DLD1 (cell line): ENCODE data around the gene CHRNG.

Experiments
- in situ Hi-C: cut with HindIII; loops from 2 replicates; pipeline ENCODE4 v1.10.0; 2017; ENCODE audit warnings: low sequenced_read_pairs

Gene CHRNG, protein sequence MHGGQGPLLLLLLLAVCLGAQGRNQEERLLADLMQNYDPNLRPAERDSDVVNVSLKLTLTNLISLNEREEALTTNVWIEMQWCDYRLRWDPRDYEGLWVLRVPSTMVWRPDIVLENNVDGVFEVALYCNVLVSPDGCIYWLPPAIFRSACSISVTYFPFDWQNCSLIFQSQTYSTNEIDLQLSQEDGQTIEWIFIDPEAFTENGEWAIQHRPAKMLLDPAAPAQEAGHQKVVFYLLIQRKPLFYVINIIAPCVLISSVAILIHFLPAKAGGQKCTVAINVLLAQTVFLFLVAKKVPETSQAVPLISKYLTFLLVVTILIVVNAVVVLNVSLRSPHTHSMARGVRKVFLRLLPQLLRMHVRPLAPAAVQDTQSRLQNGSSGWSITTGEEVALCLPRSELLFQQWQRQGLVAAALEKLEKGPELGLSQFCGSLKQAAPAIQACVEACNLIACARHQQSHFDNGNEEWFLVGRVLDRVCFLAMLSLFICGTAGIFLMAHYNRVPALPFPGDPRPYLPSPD

DNA sequence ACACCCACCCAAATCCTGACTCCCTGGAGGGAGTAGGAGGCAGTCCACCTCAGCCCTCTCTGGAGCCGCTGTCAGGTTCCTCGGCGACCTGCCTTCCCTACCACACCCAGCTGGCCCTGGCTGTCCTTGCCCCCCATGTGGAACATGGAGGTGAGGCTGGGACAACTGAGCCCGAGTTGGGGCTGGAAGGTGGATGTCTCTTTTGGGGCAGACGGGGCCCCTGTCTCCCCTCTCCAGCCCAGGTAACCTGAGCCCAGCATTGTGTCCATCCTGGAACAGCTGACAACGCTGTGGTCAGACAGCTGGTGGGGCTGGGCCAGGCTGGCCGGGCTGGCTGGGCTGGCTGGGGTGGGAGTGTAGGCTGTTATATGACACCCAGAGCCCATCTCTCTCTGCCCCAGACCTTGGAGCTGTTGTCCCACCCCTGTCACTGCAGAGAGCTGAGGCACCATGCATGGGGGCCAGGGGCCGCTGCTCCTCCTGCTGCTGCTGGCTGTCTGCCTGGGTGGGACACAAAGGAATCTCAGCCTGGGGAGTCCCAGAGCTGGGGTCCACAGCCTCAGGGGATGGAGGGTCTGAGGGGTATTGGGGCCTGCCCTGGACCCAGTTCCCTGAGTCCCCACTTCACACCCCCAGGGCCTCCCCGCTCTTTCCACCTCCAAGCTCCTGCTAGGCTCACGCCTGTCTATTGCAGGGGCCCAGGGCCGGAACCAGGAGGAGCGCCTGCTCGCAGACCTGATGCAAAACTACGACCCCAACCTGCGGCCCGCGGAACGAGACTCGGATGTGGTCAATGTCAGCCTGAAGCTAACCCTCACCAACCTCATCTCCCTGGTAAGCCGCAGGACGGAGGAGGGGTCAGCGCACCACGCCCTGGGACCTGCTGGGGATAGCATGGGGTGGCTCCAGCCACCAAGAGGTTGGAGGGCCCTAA, at the start of gene CHRNG:
CHRNG (plus strand) TSS at position 395 of the 934 bp plus-strand sequence; CDS start at position 451, 56 bp downstream.
- in situ Hi-C loops, result no loop called here

DNA sequence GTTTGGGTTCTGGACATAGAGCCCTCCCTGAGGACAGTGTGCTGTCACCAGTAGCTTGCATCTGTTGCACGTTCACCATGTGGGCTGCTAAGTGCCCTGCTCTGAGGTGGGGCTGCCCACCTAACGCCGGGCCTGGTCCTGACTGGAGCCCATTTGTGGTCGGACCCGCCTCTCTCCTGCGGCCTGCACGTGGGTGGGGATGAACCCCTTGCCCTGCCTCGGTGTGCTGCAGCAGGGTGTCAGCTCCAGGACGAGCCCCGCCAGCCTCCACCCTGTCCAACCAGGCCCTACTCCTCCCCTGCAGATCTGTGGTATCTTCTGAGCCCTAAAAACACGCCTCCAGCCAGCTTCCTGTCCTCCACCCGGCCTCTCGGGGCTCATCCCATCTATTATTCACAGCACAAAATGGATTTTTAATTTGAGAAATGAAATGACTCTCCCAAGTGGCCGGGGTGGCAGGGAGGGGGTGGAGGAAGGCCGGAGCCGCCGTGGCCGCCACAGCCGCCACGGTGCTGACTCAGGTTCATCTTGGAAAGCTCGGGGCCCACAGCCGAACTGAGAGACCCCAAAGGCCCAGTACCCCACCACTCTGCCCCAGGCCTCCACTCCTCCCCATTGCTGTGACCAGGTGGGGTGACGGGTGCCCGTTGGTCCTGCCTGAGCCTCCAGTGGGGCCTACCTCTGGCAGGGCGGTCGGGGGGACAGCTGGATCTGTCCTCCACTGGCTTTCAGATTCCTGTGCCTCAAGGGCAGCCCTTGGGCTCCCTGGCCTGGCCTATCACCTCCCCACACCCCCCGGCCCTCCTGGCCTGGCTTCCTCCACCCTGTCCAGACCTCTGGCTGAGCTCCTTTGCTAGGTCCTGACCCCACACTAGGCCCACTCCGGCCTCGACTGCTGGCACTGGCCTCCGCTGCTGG, 49.0 kb upstream of the CHRNG start:
- in situ Hi-C loops, result no loop called here

DNA sequence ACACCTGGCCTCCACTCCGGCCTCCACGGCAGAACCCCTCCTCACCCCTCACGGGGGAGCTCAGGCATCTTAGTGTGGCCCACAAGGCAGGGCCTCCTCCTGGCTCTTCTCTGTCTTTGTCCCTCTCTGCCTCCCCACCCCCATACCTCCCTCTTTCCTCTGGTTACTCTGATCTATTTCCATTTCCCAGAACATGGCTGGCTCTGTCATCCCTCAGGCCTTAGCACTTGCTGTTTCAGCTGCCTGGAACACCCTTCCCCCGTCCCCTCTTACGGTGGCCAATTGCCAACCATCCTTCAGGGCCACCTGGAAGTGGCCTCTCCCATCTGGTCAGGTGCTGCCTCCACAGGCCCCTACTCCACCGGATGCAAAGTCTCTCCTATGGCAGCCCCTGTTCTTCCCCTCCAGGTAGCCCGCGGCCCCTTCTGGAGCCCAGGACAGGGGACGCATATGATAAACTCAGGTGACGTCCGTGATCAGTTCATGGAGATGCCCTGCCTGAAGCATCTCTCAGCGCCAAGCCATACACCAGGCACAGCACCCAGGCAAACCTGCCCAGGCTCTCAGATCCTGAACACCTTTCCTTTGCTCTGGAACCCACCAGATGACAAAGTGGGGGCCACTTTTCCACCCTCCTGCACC, 48.2 kb upstream of the CHRNG start:
- in situ Hi-C loops, result no loop called here

DNA sequence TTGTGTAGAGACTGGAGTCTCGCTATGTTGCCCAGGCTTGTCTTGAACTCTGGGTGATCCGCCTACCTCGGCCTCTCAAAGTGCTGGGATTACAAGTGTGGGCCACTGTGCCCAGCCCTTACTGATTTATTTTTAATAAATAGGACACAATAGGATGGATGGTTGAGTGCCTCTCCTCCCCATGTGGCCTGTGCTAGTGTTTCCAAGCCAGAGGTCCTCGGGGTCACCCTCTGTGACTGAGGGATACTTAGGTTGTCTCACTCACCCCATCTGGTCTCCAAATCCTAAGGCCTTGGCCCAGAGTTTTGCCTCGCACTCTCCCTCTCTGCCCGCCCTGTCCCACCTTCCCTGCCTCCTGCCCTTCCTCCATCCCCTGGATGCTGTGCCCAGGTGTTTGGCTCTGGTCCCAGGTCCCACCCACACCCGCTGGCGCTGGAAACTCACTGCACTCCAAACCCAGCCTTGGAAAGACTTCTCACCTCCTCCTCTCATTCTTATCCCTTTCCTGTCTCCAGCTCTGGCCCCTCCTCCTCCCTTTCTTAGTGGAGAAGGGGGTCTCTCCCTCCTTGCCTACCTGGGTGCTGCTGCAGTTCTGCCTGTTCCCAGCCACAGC, 47.1 kb upstream of the CHRNG start:
- in situ Hi-C loops, result no loop called here

DNA sequence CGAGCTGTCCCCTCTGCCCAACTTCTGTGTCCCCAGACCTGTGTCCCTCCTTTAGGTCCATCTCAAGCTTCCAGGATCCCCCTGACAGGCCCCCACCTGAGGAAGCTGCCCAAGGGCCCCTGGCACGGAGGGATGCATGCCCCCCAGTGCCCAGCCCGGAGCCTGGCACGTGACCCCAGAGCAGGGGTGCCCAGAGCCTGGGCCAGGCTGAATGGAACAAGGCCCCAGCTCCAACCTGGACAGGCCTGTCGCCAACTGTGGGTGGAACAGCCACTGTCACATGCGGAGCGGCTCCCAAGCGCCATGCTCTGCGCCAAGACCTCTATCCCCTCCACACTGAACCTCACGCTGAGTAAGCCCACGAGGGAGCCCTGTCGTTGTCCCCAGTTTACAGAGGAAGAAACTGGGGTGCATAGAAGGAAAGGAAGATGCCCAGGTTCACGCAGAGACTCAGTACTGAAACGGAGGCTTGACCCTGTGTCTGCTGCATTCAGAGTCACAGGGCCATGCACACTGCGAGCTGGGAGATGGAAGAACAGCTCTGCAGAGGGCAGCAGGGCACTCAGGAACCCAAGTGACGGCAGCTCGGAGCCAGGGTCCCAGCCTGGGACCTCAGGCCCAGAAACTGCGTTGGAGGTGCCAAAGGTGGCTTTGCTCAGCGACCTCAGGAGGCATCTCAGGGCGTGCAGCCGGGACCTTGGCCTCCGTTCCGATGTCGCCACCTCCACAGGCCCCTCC, 46.4 kb upstream of the CHRNG start:
- in situ Hi-C loops, result no loop called here

DNA sequence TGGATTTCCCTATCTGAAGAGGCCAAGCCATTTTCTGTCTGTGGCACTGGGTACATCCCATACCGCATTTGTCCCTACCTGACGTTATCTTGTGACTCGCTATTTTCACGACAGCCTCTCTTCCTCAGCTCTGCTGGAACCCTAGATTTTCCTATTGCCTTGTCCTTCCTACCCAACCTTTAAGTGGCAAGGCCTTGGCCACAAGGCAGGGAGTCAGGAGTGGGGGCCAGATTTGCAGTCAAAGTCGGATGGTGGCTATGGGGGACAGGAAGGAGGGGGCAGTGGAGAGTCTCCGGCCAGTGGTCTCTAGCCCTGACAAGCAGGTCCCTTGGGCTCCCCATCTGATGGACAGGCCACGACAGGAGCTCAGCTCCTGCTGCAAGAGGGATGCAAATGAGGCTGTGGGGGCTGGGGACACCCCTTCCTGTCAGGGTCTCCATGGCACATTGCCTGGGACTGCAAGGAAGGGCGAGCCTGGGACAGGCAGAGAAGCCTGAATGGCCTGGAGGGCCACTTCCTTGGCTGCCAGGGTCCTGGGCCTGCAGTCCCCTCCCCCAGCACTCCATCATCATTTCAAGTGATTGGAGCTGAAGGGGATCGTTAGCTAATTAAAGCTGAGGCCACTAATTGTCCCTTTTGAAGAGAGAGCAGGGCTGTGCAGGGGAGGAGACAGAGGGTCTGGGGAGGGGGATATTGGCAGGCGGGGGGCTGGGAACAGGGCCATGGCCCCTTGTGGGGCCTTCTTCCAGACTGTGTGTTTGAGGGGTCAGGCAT, 45.6 kb upstream of the CHRNG start:
- in situ Hi-C loops, result no loop called here

DNA sequence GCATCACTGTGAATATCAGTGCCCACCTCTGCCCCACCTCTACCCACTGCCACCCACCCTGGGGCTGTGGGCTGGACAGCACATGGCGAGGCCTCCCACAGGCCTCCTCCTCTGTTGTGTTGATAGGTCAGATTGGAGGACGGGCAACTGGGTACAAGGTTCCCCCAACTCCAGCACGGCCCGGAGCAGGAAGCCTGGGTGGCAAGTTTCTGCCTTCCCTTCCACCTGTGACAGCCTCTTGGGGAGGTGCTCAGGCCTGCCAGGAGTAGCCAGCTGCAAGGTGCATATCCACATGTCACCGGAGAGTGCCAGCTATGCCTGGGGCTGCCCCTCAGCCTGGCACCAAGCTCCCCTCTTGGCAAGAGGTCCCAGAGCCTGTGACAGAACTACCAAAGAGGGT, 45.0 kb upstream of the CHRNG start:
- in situ Hi-C loops, result no loop called here

DNA sequence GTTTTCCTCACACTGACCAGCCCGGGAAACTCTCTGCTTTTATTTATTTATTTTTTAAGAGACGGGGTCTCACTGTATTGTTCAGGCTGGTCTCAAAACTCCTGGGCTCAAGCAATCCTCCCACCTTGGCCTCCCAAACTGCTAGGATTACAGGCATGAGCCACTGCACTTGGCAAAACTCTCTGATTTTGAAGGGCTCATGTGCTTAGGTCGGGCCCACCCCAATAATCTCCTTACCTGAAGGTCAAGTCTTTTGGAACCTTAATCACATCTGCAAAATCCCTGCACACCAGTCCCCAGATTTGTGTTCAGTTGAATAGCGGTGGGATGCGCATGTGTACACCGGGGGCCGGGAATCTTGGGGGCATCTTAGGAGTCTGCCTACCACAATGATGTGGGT, 44.2 kb upstream of the CHRNG start:
- in situ Hi-C loops, result no loop called here

DNA sequence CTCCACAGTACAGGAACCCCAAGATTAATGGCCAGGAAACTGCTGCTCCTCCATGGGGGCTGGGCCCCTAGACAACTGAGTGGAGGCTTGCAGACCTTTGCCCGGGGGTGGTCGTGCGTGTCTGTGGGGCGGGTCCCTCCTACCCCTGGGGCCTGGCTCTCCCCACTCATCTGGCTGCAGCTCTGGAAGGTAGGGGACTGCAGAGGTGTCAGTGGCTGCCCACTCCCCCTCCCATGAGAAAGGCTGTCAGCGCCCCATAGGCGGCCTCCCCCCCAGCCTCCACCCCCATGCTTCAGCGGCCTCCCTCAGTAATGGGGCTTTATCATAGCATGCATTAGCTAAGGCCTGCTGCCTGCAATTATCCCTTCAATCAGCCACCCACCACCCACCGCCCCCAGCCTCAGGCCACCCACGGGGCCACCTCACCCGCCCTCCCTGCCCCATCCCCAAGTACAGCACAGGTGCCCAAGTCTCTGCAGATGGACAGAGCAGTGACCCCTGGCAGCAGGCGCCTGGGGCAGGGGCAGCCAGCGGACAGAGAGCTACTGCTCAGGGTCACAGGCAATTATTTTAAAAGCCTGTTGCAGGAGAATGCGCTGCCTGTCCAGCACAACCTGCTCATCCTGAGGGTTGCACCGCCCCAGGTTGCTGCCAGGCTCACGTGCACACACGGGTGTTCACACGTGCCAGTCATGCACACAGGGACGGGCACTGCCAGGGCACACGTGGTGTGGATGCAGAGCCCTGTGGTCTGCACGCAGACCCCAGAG, 42.8 kb upstream of the CHRNG start:
- in situ Hi-C loops, result no loop called here

DNA sequence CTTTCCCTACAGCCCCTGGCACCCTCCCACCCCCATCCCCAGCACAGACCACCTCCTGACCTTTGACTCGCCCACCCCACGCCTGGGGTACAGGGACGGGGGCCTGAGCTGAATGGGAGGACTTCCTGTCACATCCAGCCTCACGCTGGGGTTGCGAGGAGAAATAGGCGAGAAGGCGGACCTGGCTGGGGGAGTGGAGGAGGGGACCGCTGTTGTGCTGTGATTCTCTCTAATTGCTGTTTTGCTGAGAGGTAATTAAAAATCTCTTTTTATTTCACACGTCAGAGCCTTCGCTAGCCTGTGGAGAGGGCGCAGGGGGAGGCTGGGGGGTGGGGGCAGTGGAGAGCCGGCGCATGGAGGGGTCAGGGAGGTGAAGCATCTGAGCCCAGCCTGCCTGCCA, 42.1 kb upstream of the CHRNG start:
- in situ Hi-C loops, result no loop called here

DNA sequence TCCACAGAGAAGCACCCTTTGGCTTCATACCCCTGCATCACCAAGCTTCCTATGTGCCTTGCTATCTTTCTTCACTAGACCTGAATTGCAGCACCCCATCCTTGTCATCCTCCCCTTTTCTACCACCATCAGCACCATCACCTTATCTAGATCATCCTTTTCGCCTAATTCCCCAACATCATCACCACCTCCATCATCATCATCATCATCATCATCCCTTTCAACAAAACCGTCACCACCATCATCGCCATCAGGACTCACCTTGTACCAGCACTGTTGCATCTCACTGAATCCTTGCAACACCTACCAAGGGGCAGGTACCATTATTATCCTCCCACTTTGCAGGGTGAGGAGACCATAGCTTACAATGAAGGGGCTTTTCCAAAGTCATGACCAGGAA, 41.0 kb upstream of the CHRNG start:
- in situ Hi-C loops, result no loop called here

DNA sequence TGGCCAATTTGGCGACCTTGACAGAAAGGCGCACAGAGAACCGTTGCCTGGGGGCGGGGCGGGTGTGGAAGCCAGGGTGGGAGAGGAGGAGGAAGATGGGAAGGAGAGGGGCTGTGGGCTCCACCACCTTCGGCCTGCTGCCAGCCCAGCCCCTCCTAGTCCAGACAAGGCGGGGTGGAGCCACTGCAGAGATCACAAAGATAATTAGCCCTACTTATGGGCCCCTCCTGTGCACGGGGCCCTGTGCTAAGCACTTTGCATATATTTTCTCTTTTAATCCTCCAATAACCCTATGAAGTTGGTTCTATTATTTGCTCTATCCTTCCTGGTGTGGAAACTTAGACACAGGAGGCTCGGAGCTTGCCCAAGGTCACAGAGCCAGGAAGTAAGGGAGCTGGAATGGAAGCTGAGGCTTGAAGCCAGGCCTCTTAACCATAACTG, 38.1 kb upstream of the CHRNG start:
- in situ Hi-C loops, result no loop called here

DNA sequence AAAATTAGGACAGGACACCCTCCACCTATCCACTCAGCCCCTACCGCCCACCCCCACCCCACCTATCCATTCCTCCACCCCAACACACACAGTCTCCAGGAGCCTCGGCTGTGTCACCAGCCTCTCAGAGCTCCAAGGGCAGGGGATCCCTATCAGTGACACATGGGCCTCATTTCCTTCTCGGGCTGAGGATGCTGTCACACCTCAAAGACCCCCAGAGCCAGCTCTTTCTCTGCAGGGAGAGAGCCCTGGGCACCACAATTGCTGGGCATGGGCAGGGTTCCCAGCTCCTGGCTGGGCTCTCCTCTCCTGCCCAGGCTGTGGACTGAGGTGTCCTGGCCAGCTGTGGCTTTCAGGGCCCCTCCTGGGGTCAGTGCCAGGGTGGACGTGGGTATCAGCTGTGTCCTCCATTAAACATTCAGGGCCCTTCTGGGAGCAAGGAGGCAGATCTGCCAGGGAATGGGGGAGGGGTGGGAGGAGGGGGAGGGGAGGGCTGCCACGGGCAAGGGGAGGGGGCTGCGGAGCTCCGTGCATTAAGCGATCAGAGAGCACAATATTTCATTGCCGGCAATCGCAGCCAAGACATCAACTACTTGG, 37.6 kb upstream of the CHRNG start:
- in situ Hi-C loops, result no loop called here

DNA sequence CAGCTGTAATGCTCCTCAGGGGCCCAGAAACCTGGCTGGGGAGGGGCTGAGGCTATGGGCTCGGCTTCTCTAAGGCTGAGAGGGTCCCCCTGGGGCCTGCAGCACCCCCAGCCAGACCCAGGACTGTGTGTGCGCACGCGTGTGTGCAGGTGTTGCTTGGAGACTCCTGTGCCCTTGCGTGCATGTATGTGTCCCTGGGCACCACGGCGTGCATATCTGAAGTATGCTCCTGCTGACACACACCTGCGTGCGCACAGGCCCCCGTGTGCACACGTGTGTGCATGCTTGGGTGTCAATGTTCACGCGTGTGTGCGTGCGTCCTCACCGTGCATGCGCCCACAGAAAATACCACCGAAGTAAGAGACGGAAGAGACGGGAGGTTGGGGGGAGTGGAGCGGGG, 37.0 kb upstream of the CHRNG start:
- in situ Hi-C loops, result no loop called here

DNA sequence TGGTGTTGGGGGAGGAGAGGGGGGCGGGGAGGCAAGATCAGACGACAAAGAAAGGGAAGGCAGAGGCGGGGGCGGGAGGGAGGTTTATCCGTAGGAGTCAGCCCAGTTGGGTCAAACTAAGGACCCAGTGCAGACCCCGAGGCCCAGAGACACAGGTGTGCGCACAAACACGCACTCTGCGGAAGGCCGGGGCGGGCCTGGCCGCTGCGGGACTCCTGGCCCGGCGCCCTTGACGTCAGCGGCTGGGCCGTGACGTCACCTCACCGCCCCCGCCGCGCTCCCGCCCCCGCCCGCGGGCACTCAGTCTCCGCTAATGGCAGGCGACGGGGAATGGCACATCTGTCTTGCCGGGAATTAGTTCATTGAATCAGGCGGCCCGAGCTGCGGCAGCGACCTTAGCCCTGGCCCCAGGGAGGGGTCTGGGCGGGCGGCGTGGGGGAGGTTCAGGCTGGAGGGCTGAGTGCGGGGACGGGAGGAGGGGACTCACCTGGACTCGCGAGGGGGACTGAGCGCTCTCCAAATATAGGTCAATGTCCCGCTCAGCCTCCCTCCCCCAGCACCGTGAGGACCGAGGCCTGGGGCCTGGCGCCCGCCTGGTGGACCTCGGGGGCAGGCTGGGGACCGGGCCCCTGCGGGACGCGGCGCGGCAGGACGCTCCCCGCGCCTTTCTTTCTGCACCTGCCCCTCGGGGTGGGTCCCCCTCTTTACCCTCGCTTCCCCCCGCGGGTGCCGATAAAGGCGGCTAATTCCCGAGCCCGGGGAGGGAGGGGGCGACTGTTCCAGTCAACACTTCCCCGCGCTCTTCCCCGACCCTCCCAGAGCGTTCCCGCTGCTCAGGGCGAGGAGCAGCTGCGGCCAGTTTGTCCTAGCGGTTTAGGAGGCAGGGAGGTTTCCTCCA, 36.3 kb upstream of the CHRNG start:
- in situ Hi-C loops, result no loop called here

DNA sequence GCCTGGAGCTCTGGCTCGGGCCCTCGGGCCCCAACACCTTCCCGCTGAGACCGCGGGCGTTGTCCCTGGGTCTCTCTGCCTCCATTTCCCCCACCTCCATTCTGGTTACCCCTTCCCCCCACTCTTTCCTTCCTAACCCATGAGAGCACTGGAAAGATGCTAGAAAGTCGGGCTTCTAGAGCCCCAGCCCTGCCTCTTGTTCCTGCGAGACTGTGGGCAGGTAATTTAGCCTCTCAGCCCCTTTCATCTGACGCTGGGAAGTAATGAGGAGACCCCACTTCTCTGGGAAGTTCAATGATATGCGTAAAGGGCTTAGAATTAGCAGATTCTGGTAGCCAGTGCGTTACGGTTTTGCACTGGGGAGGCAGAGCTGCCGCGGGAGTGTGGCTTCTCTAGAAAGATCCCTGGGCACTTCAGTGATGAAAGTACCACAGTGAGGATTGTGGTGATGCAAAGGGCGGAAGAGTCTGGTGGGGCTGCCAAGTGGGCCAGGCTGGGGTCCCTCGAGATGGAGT, 35.6 kb upstream of the CHRNG start:
- in situ Hi-C loops, result no loop called here
